RWPE1 (cell line): ENCODE measurements around the gene NTSR1.

Experiments used
- CTCF ChIA-PET: fragments of 350-600 bp; sonication (Branson Sonifier 250); formaldehyde crosslinking; extraction: SDS; loops from one replicate; lab custom pipeline; 2021; lab: Yijun Ruan, JAX
- POLR2A ChIA-PET: fragments of 400-600 bp; formaldehyde crosslinking; extraction: SDS; loops from one replicate; lab custom pipeline; 2020; ENCODE audit warnings: antibody characterized with exemption; ENCODE audit not compliant: low non-redundant PET; lab: Yijun Ruan, JAX
- DNase-seq: peaks from one replicate; pipeline ENCODE4 v3.0.0; 2012; ENCODE audit warnings: low spot score
- H3K27ac ChIP-seq: fragments of 450-650 bp; 2 replicates; pipeline ENCODE4 v1.5.1; 2017
- TF ChIP-seq, protein P1 (sequence below): fragments of 450-650 bp; conservative IDR thresholded peaks from 2 replicates; pipeline ENCODE4 v1.5.1; 2017; ENCODE audit warnings: low read depth, mild to moderate bottlenecking

The NTSR1 gene

DNA sequence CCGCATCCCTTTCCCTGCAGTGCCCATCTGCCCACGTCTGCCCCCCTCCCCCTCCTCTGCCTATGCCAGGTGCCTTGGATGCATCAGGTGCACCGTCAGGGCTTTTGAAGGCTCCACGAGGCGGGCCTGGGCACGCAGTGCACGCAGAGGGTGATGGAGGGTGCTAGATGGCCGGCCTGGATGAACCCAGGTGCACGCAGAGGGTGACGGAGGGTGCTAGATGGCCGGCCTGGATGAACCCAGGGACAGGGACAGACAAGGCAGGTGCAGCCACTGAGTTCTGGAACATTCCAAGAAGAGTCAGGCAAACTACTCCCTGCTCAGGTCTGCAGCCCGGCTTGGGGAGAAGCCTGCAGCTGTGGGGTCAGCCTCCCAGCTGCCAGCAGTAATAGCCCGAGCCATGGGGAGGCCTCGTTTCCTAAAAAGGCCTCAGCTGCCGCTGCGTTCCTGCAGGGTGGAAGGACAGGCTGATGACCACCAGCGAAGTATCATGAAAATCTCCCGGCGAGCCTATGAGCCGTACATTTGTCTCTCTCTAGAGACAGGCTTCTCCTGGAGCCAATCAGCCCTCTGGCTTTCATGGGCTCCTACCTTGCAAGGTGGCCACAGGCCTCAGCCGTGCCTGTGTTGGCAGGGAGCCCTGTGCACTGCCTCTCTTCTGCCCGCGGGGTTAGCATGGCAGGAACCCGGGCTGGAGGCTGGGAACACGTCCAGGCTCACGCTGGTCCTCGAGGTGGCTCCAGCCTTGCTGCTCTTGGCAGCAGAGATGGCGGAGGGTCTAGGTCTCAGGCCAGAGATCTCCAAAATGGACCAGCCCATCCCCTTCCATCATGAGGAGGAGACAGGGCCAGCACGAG lies 29.6 kb downstream of the NTSR1 start:
- no peak for DNase-seq
- TF ChIP-seq, protein P1, sequence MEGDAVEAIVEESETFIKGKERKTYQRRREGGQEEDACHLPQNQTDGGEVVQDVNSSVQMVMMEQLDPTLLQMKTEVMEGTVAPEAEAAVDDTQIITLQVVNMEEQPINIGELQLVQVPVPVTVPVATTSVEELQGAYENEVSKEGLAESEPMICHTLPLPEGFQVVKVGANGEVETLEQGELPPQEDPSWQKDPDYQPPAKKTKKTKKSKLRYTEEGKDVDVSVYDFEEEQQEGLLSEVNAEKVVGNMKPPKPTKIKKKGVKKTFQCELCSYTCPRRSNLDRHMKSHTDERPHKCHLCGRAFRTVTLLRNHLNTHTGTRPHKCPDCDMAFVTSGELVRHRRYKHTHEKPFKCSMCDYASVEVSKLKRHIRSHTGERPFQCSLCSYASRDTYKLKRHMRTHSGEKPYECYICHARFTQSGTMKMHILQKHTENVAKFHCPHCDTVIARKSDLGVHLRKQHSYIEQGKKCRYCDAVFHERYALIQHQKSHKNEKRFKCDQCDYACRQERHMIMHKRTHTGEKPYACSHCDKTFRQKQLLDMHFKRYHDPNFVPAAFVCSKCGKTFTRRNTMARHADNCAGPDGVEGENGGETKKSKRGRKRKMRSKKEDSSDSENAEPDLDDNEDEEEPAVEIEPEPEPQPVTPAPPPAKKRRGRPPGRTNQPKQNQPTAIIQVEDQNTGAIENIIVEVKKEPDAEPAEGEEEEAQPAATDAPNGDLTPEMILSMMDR = no peak
- POLR2A ChIA-PET = no interaction called here
- CTCF ChIA-PET = interaction anchor here (0.6 to 1.2 kb wide), 2 partner anchors 35 to 53 kb away, joined by 3 to 5 read pairs; no protein-coding TSS in a partner anchor
- H3K27ac ChIP-seq = peak overlapping the region; percentile 100

DNA sequence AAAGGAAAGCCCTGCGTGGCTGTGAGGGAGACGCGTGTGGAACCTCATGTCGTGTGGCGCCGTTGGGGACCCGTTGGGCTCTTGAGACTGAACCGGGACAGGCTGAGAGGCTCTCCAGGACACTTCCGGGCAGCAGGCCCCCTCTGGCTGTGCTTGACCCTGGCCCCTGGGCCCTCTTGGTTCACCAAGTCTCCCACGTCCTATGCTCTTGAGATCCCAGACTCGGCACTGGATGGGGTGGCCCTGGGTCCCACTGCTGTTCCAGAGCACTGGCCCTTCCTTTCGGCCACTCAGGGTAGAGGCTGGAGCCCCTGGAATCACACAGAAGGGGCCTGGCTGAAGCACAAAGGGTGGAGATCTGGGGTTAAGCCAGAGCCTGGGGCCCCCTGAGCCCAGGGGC lies 30.4 kb downstream of the NTSR1 start:
- no peak for DNase-seq
- POLR2A ChIA-PET = no interaction called here
- TF ChIP-seq, protein P1 = no peak
- CTCF ChIA-PET = interaction anchor here (0.6 to 3.0 kb wide), 4 partner anchors 33 to 400 kb away, joined by 3 to 17 read pairs (median 6); no protein-coding TSS in a partner anchor
- H3K27ac ChIP-seq = peak overlapping the region; percentile 100

DNA sequence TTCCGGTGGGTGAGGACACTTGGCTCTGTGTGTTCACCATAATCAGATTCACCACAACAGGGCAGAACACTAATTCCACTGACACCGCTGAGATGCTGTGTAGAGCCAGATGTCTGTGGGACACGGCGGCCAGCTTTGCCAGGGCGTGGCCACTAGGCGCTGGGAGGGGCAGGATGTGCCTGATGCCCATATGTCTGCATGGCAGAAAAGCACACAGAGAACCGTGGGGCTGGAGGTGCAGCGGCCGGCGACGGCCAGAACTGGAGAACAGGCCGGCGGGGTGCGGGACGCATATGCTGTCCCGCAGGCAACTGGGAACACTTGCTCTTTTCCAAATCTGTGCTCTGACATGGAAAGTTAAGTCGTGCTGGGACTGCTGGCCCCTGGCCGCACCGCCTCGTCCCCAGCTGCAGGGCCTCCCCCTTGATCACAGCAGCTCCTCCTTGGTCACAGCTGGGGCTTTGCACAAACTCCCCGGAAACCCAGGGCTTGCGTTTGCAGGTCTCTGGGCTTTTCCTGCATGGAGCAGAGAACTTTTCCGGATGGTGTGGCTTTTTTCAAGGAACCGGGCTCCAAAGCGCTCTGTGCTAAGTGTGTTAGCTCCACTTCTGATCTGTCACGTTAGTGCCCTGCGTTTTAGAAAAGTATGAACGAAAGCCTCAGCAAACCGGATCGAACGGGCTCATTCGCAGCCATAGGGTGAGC lies 31.1 kb downstream of the NTSR1 start:
- peak overlapping the region; percentile 100 for H3K27ac ChIP-seq
- peak; percentile 68 for DNase-seq
- TF ChIP-seq, protein P1 = no peak
- POLR2A ChIA-PET = no interaction called here
- CTCF ChIA-PET = interaction anchor here (0.6 to 3.0 kb wide), 12 partner anchors 14 to 401 kb away, joined by 3 to 17 read pairs (median 3); no protein-coding TSS in a partner anchor

DNA sequence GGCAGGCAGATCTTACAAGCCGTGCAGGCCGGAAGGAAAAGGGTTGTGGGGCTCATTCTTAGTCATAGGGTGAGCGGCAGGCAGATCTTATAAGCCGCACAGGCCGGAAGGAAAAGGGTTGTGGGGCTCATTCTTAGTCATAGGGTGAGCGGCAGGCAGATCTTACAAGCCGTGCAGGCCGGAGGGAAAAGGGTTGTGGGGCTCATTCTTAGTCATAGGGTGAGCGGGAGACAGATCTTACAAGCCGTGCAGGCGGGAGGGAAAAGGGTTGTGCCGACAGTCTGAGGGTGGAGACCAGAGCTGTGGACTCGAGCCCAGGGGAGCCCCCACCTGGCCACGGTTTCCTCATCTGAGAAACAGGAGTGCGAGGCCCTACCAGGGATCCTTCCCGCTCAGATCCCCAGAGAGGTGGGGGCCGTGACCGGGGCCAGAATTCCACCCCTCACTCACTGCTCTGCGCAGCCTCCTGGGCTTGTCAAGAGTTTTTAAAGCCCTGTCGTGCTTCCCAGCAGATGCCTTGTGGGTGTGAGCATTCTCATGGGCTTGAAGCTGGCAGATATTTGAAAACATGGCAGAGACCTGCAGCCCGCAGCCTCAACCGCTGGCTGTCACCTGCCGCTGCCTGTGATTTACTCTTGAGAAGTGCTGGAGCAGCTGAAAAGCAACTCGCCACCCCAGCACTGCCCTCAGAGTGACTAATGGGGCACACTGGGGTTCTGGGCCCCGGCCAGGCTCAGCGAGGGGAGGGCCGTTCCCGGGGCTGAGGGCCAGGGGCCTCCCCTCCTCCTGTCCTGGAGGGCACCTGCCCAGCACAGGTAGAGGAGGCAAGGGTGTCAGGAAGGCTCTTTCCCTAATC lies 31.9 kb downstream of the NTSR1 start:
- peak; percentile 98 for DNase-seq
- ChIA-PET POLR2A (no interaction called here), CTCF (interaction anchor here (0.5 to 3.0 kb wide), 14 partner anchors 11 to 268 kb away, joined by 3 to 17 read pairs (median 3); partner anchors contain the start of gene NTSR1)
- TF ChIP-seq, protein P1 = no peak; the same call in 1 of the 2 replicates
- H3K27ac ChIP-seq = peak overlapping the region; percentile 100

DNA sequence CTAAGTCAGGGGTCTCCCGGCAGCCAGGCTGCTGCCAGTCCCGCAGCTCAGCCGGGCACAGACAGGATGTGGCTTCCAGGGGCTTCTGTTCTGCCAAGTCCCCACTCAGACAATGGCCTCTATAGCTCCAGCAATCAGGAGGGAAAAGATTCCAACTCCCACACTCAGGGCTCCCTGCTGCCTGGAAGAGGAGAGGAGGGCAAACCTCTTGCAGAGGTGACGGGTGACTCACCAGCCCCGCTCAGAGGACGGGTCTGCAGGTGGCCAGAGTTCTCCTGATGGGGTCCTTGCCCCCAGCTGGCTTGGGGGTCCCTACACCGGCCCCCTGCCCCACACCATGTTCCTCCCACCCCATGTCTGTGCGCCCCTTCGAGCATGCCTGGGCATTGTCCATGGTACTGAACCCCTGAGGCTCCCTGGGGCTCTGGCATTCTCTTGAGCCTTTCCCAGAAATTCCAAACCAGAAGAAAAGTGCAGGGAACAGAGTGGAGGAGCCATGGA lies 32.6 kb downstream of the NTSR1 start:
- ChIA-PET CTCF (interaction anchor here (0.6 to 3.0 kb wide), 7 partner anchors 10 to 237 kb away, joined by 3 to 17 read pairs (median 4); partner anchors contain the start of gene NTSR1), POLR2A (interaction anchor here (1.1 kb wide), 1 partner anchor 32 kb away, joined by 3 read pairs; no protein-coding TSS in a partner anchor)
- TF ChIP-seq, protein P1 = no peak
- peak overlapping the region; percentile 100 for H3K27ac ChIP-seq
- no peak for DNase-seq
